ENCODE measurements around the gene STK35. TPM values are rescaled to one million over a fixed set of nuclear protein-coding genes. Genes with fewer than 3 reads are reported as not detected.

Gene STK35
- total RNA-seq, 4 donors from 2014 or later: 13.3 to 26.1 (median 20.5) TPM

- peaks cover 0 to 64% (median 38%) of the 10 kb centered on the region in 4 donors for H3K4me1 ChIP-seq
- 1 to 3% methylated on average over 13 of the region's 13 CpGs for WGBS, 2 donors
Measured at GRCh38 chr20:2103461-2104153, 2.0 kb downstream of the STK35 start.

DNA sequence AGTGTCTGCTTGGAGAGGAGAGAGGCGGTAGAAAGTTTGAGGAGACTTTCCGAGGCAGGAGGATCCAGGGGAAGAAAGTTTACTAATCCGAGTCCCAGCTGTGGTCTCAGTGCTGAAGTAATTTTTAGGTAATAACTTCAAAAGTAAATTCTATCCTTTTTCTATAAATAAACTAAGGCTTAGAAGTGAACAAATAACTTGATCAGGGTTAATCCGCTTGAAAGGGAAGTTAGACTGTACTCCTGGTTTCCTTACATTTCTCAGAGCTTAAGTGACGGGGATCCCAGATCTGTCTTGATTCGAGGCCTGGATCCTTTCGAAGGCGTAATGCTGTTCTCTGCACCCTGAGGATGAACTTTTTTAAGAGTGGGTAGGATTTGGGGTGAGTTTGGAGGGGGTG lies 2.6 kb downstream of the STK35 start:
- no peak for DNase-seq (ENCODE audit: low spot score in 2 of 2)
- Histone ChIP-seq H3K9me3 (no peaks in the 10 kb centered on the region), H3K4me3 (peak overlapping the region; percentile 76 to 96 (median 89)), H3K27ac (peak overlapping the region in 2 of 4 donors; percentile 97 to 99), H3K27me3 (no peaks in the 10 kb centered on the region), H3K4me1 (peaks cover 0 to 71% (median 45%) of the 10 kb centered on the region in 4 donors), H3K36me3 (peaks cover 0 to 7% (median 0%) of the 10 kb centered on the region in 3 donors)
- TF ChIP-seq POLR2A (IDR thresholded peaks at IDR 0.05) (no peak), EP300 (IDR thresholded peaks at IDR 0.05) (no peak), CTCF (IDR thresholded peaks at IDR 0.05) (no peak)
- WGBS, 2 donors: 42 to 45% methylated on average over 8 of the region's 8 CpGs

More at GRCh38 chr20:2103461-2104153, 2.0 kb downstream of the STK35 start:
- H3K36me3 ChIP-seq: peaks cover 0 to 7% (median 0%) of the 10 kb centered on the region in 3 donors
- H3K27me3 ChIP-seq: no peaks in the 10 kb centered on the region
- TF ChIP-seq POLR2A (IDR thresholded peaks at IDR 0.05) (no peak), CTCF (IDR thresholded peaks at IDR 0.05) (no peak), EP300 (IDR thresholded peaks at IDR 0.05) (no peak)
- H3K4me3 ChIP-seq: peak overlapping the region; percentile 76 to 96 (median 89)
- DNase-seq (ENCODE audit: low spot score in 2 of 2): no peak
- peak overlapping the region; percentile 94 to 99 (median 98) for H3K27ac ChIP-seq
- H3K9me3 ChIP-seq: no peaks in the 10 kb centered on the region

- no peak overlapping the region for H3K27ac ChIP-seq
- WGBS, 2 donors: 84 to 95% methylated on average over 3 of the region's 3 CpGs
Measured at GRCh38 chr20:2108498-2108897, 6.9 kb downstream of the STK35 start.

DNA sequence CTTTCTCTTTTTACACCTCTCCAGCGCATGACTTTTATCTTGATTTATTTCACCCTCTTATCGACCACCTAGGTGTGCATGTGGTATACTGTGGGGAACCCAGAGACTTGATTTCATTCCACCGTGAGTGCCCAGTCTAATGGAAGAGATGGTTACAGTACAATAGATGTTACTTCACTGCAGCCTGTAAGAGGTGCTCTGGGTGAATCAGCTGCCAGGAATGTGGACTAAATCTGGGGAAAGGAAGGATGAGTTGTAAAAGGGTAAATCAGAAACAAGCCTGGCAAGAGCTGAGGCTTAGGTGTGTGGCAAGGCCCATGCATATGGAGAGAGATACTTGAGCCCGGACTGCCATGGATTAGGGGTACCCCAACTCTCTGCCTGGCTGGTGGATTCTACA lies 7.4 kb downstream of the STK35 start:
- H3K27ac ChIP-seq: peak overlapping the region in 1 of 4 donors; percentile 45
- peaks cover 0 to 7% (median 0%) of the 10 kb centered on the region in 3 donors for H3K36me3 ChIP-seq
- H3K4me1 ChIP-seq: peaks cover 0 to 90% (median 46%) of the 10 kb centered on the region in 4 donors
- DNase-seq (ENCODE audit: low spot score in 2 of 2): no peak
- WGBS, 2 donors: 82 to 85% methylated on average over 4 of the region's 4 CpGs
- H3K27me3 ChIP-seq: no peaks in the 10 kb centered on the region
- no peak overlapping the region for H3K4me3 ChIP-seq
- no peaks in the 10 kb centered on the region for H3K9me3 ChIP-seq
- no peak for TF ChIP-seq POLR2A (IDR thresholded peaks at IDR 0.05)
- no peak for TF ChIP-seq CTCF (IDR thresholded peaks at IDR 0.05)
- TF ChIP-seq EP300 (IDR thresholded peaks at IDR 0.05): no peak

More at GRCh38 chr20:2108498-2108897, 6.9 kb downstream of the STK35 start:
- TF ChIP-seq POLR2A (IDR thresholded peaks at IDR 0.05): no peak
- no peak for TF ChIP-seq EP300 (IDR thresholded peaks at IDR 0.05)
- TF ChIP-seq CTCF (IDR thresholded peaks at IDR 0.05): no peak
- Histone ChIP-seq H3K9me3 (no peaks in the 10 kb centered on the region), H3K4me3 (no peak overlapping the region), H3K36me3 (peaks cover 0 to 7% (median 0%) of the 10 kb centered on the region in 3 donors), H3K27me3 (no peaks in the 10 kb centered on the region), H3K4me1 (peaks cover 0 to 90% (median 50%) of the 10 kb centered on the region in 4 donors)
- no peak for DNase-seq (ENCODE audit: low spot score in 2 of 2)

Data from tibial nerve (tissue), 4 donors.